ENCODE results near the gene NCOA1. TPM values are rescaled to one million over a fixed set of nuclear protein-coding genes. Genes with fewer than 3 reads are reported as not detected.

The NCOA1 gene
- total RNA-seq, 1 experiment from 2014 or later: 27.5 TPM

DNA sequence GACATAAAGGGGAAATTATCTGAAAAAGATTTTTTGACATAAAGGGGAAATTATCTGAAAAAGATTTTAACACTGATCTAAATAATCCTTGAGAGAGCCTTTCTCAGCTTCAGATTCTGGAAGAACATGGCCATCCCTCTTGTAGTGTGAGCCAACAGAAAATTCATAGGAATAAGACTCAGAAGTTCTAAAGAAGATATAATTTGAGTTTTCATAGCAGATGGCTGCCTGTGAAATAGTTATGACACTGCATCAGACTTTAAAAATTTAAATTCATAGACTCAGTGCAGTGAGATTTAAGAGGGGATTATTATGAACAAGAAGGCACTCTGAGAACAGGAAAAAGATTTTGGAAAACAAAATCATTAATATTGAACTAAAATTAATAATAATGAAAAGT is 50.6 kb downstream of the NCOA1 start:
- H3K36me3 ChIP-seq (ENCODE audit: insufficient read depth, low read length, poor library complexity, severe bottlenecking): no peaks in the 10 kb centered on the region
- CTCF ChIA-PET: no interaction called here
- DNase-seq (ENCODE audit: low spot score): no peak
- peaks cover 12% of the 10 kb centered on the region for H3K9me3 ChIP-seq (ENCODE audit: low read depth, low read length, poor library complexity, severe bottlenecking)
- TF ChIP-seq, protein P1, sequence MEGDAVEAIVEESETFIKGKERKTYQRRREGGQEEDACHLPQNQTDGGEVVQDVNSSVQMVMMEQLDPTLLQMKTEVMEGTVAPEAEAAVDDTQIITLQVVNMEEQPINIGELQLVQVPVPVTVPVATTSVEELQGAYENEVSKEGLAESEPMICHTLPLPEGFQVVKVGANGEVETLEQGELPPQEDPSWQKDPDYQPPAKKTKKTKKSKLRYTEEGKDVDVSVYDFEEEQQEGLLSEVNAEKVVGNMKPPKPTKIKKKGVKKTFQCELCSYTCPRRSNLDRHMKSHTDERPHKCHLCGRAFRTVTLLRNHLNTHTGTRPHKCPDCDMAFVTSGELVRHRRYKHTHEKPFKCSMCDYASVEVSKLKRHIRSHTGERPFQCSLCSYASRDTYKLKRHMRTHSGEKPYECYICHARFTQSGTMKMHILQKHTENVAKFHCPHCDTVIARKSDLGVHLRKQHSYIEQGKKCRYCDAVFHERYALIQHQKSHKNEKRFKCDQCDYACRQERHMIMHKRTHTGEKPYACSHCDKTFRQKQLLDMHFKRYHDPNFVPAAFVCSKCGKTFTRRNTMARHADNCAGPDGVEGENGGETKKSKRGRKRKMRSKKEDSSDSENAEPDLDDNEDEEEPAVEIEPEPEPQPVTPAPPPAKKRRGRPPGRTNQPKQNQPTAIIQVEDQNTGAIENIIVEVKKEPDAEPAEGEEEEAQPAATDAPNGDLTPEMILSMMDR (conservative IDR thresholded peaks at IDR 0.05; ENCODE audit: low read depth, low read length): no peak
- no peak for TF ChIP-seq EZH2 (IDR thresholded peaks at IDR 0.05; ENCODE audit: borderline replicate concordance, low read depth, low read length, poor library complexity, severe bottlenecking)
- H3K27ac ChIP-seq (ENCODE audit: low read depth, low read length, poor library complexity, severe bottlenecking): no peak overlapping the region
- intact Hi-C loops (cut with micrococcal nuclease; ENCODE audit: unreplicated experiment): no loop called here
- H3K27me3 ChIP-seq (replicated peaks; ENCODE audit: insufficient read depth, low read depth, low read length, poor library complexity): no peaks in the 10 kb centered on the region
- POLR2A ChIA-PET (ENCODE audit: low non-redundant PET): no interaction called here
- H3K4me3 ChIP-seq (ENCODE audit: low read depth, low read length, poor library complexity, severe bottlenecking): no peak overlapping the region
- H3K4me1 ChIP-seq (ENCODE audit: insufficient read depth, low read length, poor library complexity, severe bottlenecking): no peaks in the 10 kb centered on the region
- BruUV-seq (replicated peaks): no TSS peak

DNA sequence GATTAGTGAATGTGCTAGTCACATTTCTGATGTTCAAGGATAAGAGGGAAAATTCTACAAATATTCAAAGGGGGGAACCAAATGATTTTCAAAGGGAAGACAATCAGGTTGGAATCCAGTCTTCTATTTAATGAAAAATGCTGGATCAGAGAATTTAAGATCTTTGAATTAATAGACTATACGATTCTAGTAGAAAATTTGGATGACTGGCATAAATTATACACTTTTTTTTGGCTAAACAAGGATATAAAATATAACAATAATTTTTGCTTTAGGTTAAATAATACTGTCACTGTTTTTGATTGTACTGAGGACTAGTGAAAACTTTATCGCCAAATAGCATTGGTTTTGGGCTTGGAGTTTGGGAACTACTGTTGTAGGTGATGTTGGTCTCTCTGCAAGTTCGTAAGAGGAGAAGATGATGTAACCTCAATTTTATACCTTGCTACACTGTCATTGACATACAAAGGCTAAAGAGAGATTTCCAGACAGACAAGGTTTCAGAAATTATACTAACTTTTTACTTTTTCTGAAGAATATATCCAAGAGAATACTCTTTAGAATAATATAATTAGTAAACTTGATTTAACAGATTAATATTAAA is 51.3 kb downstream of the NCOA1 start:
- POLR2A ChIA-PET (ENCODE audit: low non-redundant PET): no interaction called here
- no peak for DNase-seq (ENCODE audit: low spot score)
- intact Hi-C loops (cut with micrococcal nuclease; ENCODE audit: unreplicated experiment): no loop called here
- Histone ChIP-seq H3K27me3 (replicated peaks; ENCODE audit: insufficient read depth, low read depth, low read length, poor library complexity) (no peaks in the 10 kb centered on the region), H3K4me3 (ENCODE audit: low read depth, low read length, poor library complexity, severe bottlenecking) (no peak overlapping the region), H3K4me1 (ENCODE audit: insufficient read depth, low read length, poor library complexity, severe bottlenecking) (no peaks in the 10 kb centered on the region), H3K9me3 (ENCODE audit: low read depth, low read length, poor library complexity, severe bottlenecking) (peaks cover 12% of the 10 kb centered on the region), H3K27ac (ENCODE audit: low read depth, low read length, poor library complexity, severe bottlenecking) (no peak overlapping the region), H3K36me3 (ENCODE audit: insufficient read depth, low read length, poor library complexity, severe bottlenecking) (no peaks in the 10 kb centered on the region)
- TF ChIP-seq, protein P1 (conservative IDR thresholded peaks at IDR 0.05; ENCODE audit: low read depth, low read length): no peak
- TF ChIP-seq EZH2 (IDR thresholded peaks at IDR 0.05; ENCODE audit: borderline replicate concordance, low read depth, low read length, poor library complexity, severe bottlenecking): no peak
- CTCF ChIA-PET: interaction anchor here (0.6 kb wide), 1 partner anchor 121 kb away, joined by 7 read pairs; no protein-coding TSS in a partner anchor
- no TSS peak for BruUV-seq (replicated peaks)

DNA sequence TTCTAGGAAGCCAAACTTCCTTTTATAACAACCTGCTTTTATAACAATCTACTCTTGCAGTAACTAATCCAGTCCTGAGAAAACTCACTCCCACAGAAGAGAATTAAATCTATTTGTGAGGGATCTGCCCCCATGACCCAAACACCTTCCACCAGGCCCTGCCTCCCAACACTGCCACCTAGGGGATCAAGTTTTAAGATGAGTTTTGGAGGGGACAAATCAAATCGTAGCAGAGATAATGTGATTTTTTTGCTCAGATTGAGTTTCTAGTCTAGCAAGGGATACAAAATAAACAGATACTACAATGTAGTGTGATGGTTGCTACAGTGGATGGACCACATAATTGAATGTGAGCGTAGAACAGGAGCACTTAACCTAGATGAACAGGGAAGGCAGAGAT is 52.2 kb downstream of the NCOA1 start:
- Histone ChIP-seq H3K36me3 (ENCODE audit: insufficient read depth, low read length, poor library complexity, severe bottlenecking) (no peaks in the 10 kb centered on the region), H3K27me3 (replicated peaks; ENCODE audit: insufficient read depth, low read depth, low read length, poor library complexity) (no peaks in the 10 kb centered on the region), H3K9me3 (ENCODE audit: low read depth, low read length, poor library complexity, severe bottlenecking) (peaks cover 12% of the 10 kb centered on the region), H3K4me3 (ENCODE audit: low read depth, low read length, poor library complexity, severe bottlenecking) (no peak overlapping the region), H3K4me1 (ENCODE audit: insufficient read depth, low read length, poor library complexity, severe bottlenecking) (no peaks in the 10 kb centered on the region), H3K27ac (ENCODE audit: low read depth, low read length, poor library complexity, severe bottlenecking) (no peak overlapping the region)
- DNase-seq (ENCODE audit: low spot score): no peak
- no TSS peak for BruUV-seq (replicated peaks)
- intact Hi-C loops (cut with micrococcal nuclease; ENCODE audit: unreplicated experiment): no loop called here
- ChIA-PET POLR2A (ENCODE audit: low non-redundant PET) (no interaction called here), CTCF (no interaction called here)
- TF ChIP-seq, protein P1 (conservative IDR thresholded peaks at IDR 0.05; ENCODE audit: low read depth, low read length): peak; percentile 44; the same call in 1 of the 2 replicates
- no peak for TF ChIP-seq EZH2 (IDR thresholded peaks at IDR 0.05; ENCODE audit: borderline replicate concordance, low read depth, low read length, poor library complexity, severe bottlenecking)

Measured in A673 (cell line).